HEK293 (cell line): ENCODE measurements around the gene ANXA1.

Experiments used
- YY1 ChIP-seq: fragments of 450-650 bp; formaldehyde crosslinking; IDR thresholded peaks from 2 replicates; pipeline ENCODE4 v1.5.1; 2018; ENCODE audit warnings: missing biosample characterization, missing genetic modification characterization
- ZBTB20 ChIP-seq: fragments of 450-650 bp; formaldehyde crosslinking; IDR thresholded peaks from 2 replicates; pipeline ENCODE4 v1.5.1; 2016; ENCODE audit warnings: missing biosample characterization, missing genetic modification characterization
- ZBTB48 ChIP-seq: fragments of 450-650 bp; formaldehyde crosslinking; IDR thresholded peaks from 2 replicates; pipeline ENCODE4 v1.5.1; 2016; ENCODE audit warnings: missing biosample characterization, missing genetic modification characterization
- ZNF266 ChIP-seq: fragments of 450-650 bp; formaldehyde crosslinking; IDR thresholded peaks from 2 replicates; pipeline ENCODE4 v1.5.1; 2016; ENCODE audit warnings: missing biosample characterization, missing genetic modification characterization, low read depth
- ZNF324 ChIP-seq: fragments of 450-650 bp; formaldehyde crosslinking; IDR thresholded peaks from 2 replicates; pipeline ENCODE4 v1.5.1; 2016; ENCODE audit warnings: missing biosample characterization, missing genetic modification characterization
- ZNF416 ChIP-seq: fragments of 450-650 bp; formaldehyde crosslinking; IDR thresholded peaks from 2 replicates; pipeline ENCODE4 v1.5.1; 2016; ENCODE audit warnings: missing biosample characterization, missing genetic modification characterization
- ZNF660 ChIP-seq: fragments of 450-650 bp; IDR thresholded peaks from 2 replicates; pipeline ENCODE4 v1.5.1; 2018; ENCODE audit warnings: missing biosample characterization, mild to moderate bottlenecking, missing genetic modification characterization
- ZNF707 ChIP-seq: fragments of 450-650 bp; formaldehyde crosslinking; IDR thresholded peaks from 2 replicates; pipeline ENCODE4 v1.5.1; 2016; ENCODE audit warnings: missing biosample characterization, missing genetic modification characterization
- ZNF830 ChIP-seq: fragments of 450-650 bp; IDR thresholded peaks from 2 replicates; pipeline ENCODE4 v1.5.0; 2018; ENCODE audit warnings: missing biosample characterization, missing genetic modification characterization, low read depth, mild to moderate bottlenecking, moderate library complexity
- TF ChIP-seq, protein P1 (sequence below): fragments of 450-650 bp; formaldehyde crosslinking; IDR thresholded peaks from 2 replicates; pipeline ENCODE4 v1.5.1; 2016; ENCODE audit warnings: missing biosample characterization, missing genetic modification characterization
- TF ChIP-seq, protein P2 (sequence below): fragments of 450-650 bp; formaldehyde crosslinking; IDR thresholded peaks from 2 replicates; pipeline ENCODE4 v1.5.1; 2016; ENCODE audit warnings: missing biosample characterization, missing genetic modification characterization
- TF ChIP-seq, protein P3 (sequence below): fragments of 450-650 bp; IDR thresholded peaks from 2 replicates; pipeline ENCODE4 v1.5.1; 2018; ENCODE audit warnings: missing biosample characterization, missing genetic modification characterization
- TF ChIP-seq, protein P4 (sequence below): fragments of 450-650 bp; formaldehyde crosslinking; IDR thresholded peaks from 2 replicates; pipeline ENCODE4 v1.5.1; 2016; ENCODE audit warnings: missing biosample characterization, missing genetic modification characterization
- TF ChIP-seq, protein P5 (sequence below): fragments of 450-650 bp; formaldehyde crosslinking; IDR thresholded peaks from 2 replicates; pipeline ENCODE4 v1.5.1; 2017; ENCODE audit warnings: missing biosample characterization, missing genetic modification characterization

DNA sequence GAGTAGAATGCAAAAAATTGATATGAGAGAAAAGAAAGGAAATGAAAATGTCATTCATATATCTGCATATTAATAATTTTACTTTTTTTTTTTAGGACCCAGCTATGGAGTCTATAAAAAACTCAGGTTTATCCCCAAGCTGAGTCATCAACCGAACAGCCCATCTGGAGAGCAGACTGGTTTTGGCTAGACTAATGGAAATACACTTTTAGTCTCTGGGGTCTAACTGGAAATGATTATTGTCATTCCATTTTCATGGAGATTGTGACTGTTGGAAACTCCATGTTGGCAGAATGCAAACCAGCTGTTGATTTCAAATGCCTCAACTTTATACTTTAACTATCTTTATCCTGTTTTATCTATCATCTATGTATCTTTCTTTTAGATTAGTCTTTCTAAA lies 28.7 kb downstream of the ANXA1 start:
- TF ChIP-seq, protein P1, sequence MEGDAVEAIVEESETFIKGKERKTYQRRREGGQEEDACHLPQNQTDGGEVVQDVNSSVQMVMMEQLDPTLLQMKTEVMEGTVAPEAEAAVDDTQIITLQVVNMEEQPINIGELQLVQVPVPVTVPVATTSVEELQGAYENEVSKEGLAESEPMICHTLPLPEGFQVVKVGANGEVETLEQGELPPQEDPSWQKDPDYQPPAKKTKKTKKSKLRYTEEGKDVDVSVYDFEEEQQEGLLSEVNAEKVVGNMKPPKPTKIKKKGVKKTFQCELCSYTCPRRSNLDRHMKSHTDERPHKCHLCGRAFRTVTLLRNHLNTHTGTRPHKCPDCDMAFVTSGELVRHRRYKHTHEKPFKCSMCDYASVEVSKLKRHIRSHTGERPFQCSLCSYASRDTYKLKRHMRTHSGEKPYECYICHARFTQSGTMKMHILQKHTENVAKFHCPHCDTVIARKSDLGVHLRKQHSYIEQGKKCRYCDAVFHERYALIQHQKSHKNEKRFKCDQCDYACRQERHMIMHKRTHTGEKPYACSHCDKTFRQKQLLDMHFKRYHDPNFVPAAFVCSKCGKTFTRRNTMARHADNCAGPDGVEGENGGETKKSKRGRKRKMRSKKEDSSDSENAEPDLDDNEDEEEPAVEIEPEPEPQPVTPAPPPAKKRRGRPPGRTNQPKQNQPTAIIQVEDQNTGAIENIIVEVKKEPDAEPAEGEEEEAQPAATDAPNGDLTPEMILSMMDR (tag by site-specific recombination) = no peak
- TF ChIP-seq YY1 (tag by site-specific recombination) = no peak
- TF ChIP-seq ZBTB48 (tag by site-specific recombination) = no peak
- no peak for TF ChIP-seq ZNF266
- TF ChIP-seq ZNF707 (tag by site-specific recombination) = no peak
- TF ChIP-seq ZBTB20 (tag by site-specific recombination) = no peak
- TF ChIP-seq, protein P2, sequence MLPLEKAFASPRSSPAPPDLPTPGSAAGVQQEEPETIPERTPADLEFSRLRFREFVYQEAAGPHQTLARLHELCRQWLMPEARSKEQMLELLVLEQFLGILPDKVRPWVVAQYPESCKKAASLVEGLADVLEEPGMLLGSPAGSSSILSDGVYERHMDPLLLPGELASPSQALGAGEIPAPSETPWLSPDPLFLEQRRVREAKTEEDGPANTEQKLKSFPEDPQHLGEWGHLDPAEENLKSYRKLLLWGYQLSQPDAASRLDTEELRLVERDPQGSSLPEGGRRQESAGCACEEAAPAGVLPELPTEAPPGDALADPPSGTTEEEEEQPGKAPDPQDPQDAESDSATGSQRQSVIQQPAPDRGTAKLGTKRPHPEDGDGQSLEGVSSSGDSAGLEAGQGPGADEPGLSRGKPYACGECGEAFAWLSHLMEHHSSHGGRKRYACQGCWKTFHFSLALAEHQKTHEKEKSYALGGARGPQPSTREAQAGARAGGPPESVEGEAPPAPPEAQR (tag by site-specific recombination) = no peak
- TF ChIP-seq, protein P3, sequence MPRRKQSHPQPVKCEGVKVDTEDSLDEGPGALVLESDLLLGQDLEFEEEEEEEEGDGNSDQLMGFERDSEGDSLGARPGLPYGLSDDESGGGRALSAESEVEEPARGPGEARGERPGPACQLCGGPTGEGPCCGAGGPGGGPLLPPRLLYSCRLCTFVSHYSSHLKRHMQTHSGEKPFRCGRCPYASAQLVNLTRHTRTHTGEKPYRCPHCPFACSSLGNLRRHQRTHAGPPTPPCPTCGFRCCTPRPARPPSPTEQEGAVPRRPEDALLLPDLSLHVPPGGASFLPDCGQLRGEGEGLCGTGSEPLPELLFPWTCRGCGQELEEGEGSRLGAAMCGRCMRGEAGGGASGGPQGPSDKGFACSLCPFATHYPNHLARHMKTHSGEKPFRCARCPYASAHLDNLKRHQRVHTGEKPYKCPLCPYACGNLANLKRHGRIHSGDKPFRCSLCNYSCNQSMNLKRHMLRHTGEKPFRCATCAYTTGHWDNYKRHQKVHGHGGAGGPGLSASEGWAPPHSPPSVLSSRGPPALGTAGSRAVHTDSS (tag by site-specific recombination) = no peak
- TF ChIP-seq ZNF660 (tag by site-specific recombination) = no peak
- TF ChIP-seq ZNF416 (tag by site-specific recombination) = no peak
- TF ChIP-seq, protein P4, sequence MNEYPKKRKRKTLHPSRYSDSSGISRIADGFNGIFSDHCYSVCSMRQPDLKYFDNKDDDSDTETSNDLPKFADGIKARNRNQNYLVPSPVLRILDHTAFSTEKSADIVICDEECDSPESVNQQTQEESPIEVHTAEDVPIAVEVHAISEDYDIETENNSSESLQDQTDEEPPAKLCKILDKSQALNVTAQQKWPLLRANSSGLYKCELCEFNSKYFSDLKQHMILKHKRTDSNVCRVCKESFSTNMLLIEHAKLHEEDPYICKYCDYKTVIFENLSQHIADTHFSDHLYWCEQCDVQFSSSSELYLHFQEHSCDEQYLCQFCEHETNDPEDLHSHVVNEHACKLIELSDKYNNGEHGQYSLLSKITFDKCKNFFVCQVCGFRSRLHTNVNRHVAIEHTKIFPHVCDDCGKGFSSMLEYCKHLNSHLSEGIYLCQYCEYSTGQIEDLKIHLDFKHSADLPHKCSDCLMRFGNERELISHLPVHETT (tag by site-specific recombination) = no peak
- TF ChIP-seq, protein P5, sequence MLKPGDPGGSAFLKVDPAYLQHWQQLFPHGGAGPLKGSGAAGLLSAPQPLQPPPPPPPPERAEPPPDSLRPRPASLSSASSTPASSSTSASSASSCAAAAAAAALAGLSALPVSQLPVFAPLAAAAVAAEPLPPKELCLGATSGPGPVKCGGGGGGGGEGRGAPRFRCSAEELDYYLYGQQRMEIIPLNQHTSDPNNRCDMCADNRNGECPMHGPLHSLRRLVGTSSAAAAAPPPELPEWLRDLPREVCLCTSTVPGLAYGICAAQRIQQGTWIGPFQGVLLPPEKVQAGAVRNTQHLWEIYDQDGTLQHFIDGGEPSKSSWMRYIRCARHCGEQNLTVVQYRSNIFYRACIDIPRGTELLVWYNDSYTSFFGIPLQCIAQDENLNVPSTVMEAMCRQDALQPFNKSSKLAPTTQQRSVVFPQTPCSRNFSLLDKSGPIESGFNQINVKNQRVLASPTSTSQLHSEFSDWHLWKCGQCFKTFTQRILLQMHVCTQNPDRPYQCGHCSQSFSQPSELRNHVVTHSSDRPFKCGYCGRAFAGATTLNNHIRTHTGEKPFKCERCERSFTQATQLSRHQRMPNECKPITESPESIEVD (tag by site-specific recombination) = no peak
- TF ChIP-seq ZNF830 (tag by site-specific recombination) = no peak
- TF ChIP-seq ZNF324 (tag by site-specific recombination) = no peak
